Astrocyte of the spinal cord (primary cell): ENCODE results near the gene ADGRD2.
A peak's percentile ranks its signal among the peaks of the same experiment; 100 is the strongest.

Experiments
- DNase-seq: peaks from one replicate; pipeline ENCODE4 v3.0.0; 2011; ENCODE audit warnings: low read depth, low spot score
- H3K4me3 ChIP-seq: 2 replicates; pipeline ENCODE4 v1.5.1; 2011; ENCODE audit warnings: low read depth, mild to moderate bottlenecking, low read length, moderate library complexity
- CTCF ChIP-seq: IDR thresholded peaks from 2 replicates; pipeline ENCODE4 v1.5.1; 2012; ENCODE audit warnings: low read depth, mild to moderate bottlenecking, low read length, inconsistent platforms
- in situ Hi-C: cut with HindIII; loops from 2 replicates; pipeline ENCODE4 v1.10.0; 2017; ENCODE audit warnings: low sequenced_read_pairs

The ADGRD2 gene

GRCh38 chr9:124480621-124480981 is 30.4 kb downstream of the ADGRD2 start:
- peak; percentile 57 for TF ChIP-seq CTCF
- in situ Hi-C loops = no loop called here
- peak; percentile 6 for DNase-seq
- no peak overlapping the region for H3K4me3 ChIP-seq

GRCh38 chr9:124481115-124481514 is 30.9 kb downstream of the ADGRD2 start:
- no peak for DNase-seq
- no peak overlapping the region for H3K4me3 ChIP-seq
- no peak for TF ChIP-seq CTCF
- in situ Hi-C loops = no loop called here

- in situ Hi-C loops = no loop called here
- no peak overlapping the region for H3K4me3 ChIP-seq
- TF ChIP-seq CTCF = no peak
- no peak for DNase-seq
Measured at GRCh38 chr9:124482431-124483031, 32.3 kb downstream of the ADGRD2 start.

- no peak overlapping the region for H3K4me3 ChIP-seq
- no peak for DNase-seq
- no peak for TF ChIP-seq CTCF
- in situ Hi-C loops = no loop called here
Measured at GRCh38 chr9:124483481-124483880, 33.2 kb downstream of the ADGRD2 start.

GRCh38 chr9:124485201-124485600 is 35.0 kb downstream of the ADGRD2 start:
- H3K4me3 ChIP-seq = no peak overlapping the region
- in situ Hi-C loops = no loop called here
- no peak for DNase-seq
- no peak for TF ChIP-seq CTCF

- H3K4me3 ChIP-seq = no peak overlapping the region
- in situ Hi-C loops = no loop called here
- no peak for DNase-seq
- no peak for TF ChIP-seq CTCF
Measured at GRCh38 chr9:124485936-124486335, 35.7 kb downstream of the ADGRD2 start.
